Right atrium auricular region (tissue), 2 donors: ENCODE results near the gene CDK5. TPM values are rescaled to one million over a fixed set of nuclear protein-coding genes. Genes with fewer than 3 reads are reported as not detected.

Experiments
- DNase-seq: peaks from one replicate; pipeline ENCODE4 v3.0.0-alpha.2; 2019; ENCODE audit warnings: low spot score
- H3K27ac ChIP-seq, 2 donors: fragments of 200-600 bp; sonication (generic); 1 replicate in 1 of 2; 2 replicates in 1 of 2; pipeline ENCODE4 v1.5.1; 2016 to 2019
- H3K27me3 ChIP-seq, 2 donors: fragments of 200-600 bp; sonication (generic); one replicate each; pipeline versions ENCODE4 v1.5.1 to v1.6.0; 2017 to 2019
- H3K36me3 ChIP-seq: fragments of 200-600 bp; sonication (generic); one replicate; pipeline ENCODE4 v1.5.1; 2016
- H3K4me1 ChIP-seq, 2 donors: fragments of 200-600 bp; sonication (generic); one replicate each; pipeline versions ENCODE4 v1.5.1 to v1.6.0; 2017 to 2019
- H3K4me3 ChIP-seq, 2 donors: fragments of 200-600 bp; sonication (generic); 1 replicate in 1 of 2; 2 replicates in 1 of 2; pipeline ENCODE4 v1.5.1; 2017 to 2019; ENCODE audit warnings: mild to moderate bottlenecking in 1 of 2, moderate library complexity in 1 of 2
- H3K9me3 ChIP-seq, 2 donors: fragments of 200-600 bp; sonication (generic); one replicate each; pipeline ENCODE4 v1.5.1; 2019
- CTCF ChIP-seq, 2 donors: fragments of 200-600 bp; sonication (generic); IDR thresholded peaks; one replicate each; pipeline ENCODE4 v1.5.1; 2019; ENCODE audit warnings: antibody characterized with exemption in 2 of 2
- total RNA-seq, 2 donors: library from RNA; depleted of rRNA; stranded (reverse); fragments of >200 nt; gene quantifications; one replicate each; pipeline ENCODE4 v1.1.0, GENCODE V29; 2016

CDK5 gene
- total RNA-seq, 2 donors from 2014 or later, result 4.4 to 4.9 TPM

GRCh38 chr7:151039850-151040548, 17.7 kb downstream of the CDK5 start:
- Histone ChIP-seq H3K27me3 (no peaks in the 10 kb centered on the region), H3K36me3 (peaks cover 29% of the 10 kb centered on the region), H3K27ac (peak overlapping the region in 1 of 2 donors; percentile 62), H3K9me3 (no peaks in the 10 kb centered on the region), H3K4me3 (no peak overlapping the region), H3K4me1 (peaks cover 3 to 20% of the 10 kb centered on the region in 2 donors)
- no peak for TF ChIP-seq CTCF (IDR thresholded peaks at IDR 0.05)
- no peak for DNase-seq

GRCh38 chr7:151038951-151039849, 18.5 kb downstream of the CDK5 start:
- TF ChIP-seq CTCF (IDR thresholded peaks at IDR 0.05), result no peak
- Histone ChIP-seq H3K4me3 (no peak overlapping the region), H3K27ac (peak overlapping the region; percentile 57 to 62), H3K36me3 (peaks cover 25% of the 10 kb centered on the region), H3K9me3 (no peaks in the 10 kb centered on the region), H3K4me1 (peaks cover 3 to 20% of the 10 kb centered on the region in 2 donors), H3K27me3 (no peaks in the 10 kb centered on the region)
- DNase-seq, result peak; percentile 89

- Histone ChIP-seq H3K36me3 (peaks cover 25% of the 10 kb centered on the region), H3K4me3 (no peak overlapping the region), H3K27ac (no peak overlapping the region), H3K9me3 (no peaks in the 10 kb centered on the region), H3K27me3 (no peaks in the 10 kb centered on the region), H3K4me1 (peaks cover 3 to 20% of the 10 kb centered on the region in 2 donors)
- no peak for DNase-seq
- TF ChIP-seq CTCF (IDR thresholded peaks at IDR 0.05), result no peak
Observed at GRCh38 chr7:151035902-151036301, 21.8 kb downstream of the CDK5 start.

GRCh38 chr7:151035026-151035717, 22.5 kb downstream of the CDK5 start:
- Histone ChIP-seq H3K27ac (no peak overlapping the region), H3K4me1 (peaks cover 3 to 20% of the 10 kb centered on the region in 2 donors), H3K9me3 (no peaks in the 10 kb centered on the region), H3K27me3 (no peaks in the 10 kb centered on the region), H3K4me3 (no peak overlapping the region), H3K36me3 (peaks cover 25% of the 10 kb centered on the region)
- no peak for TF ChIP-seq CTCF (IDR thresholded peaks at IDR 0.05)
- DNase-seq, result no peak

GRCh38 chr7:151034312-151035025, 23.2 kb downstream of the CDK5 start:
- no peaks in the 10 kb centered on the region for H3K9me3 ChIP-seq
- H3K36me3 ChIP-seq, result peaks cover 25% of the 10 kb centered on the region
- H3K27me3 ChIP-seq, result no peaks in the 10 kb centered on the region
- DNase-seq, result no peak
- H3K4me3 ChIP-seq, result no peak overlapping the region
- TF ChIP-seq CTCF (IDR thresholded peaks at IDR 0.05), result no peak
- peaks cover 1 to 18% of the 10 kb centered on the region in 2 donors for H3K4me1 ChIP-seq
- H3K27ac ChIP-seq, result no peak overlapping the region
